HepG2 (cell line): ENCODE measurements around the gene PDS5B. TPM values are rescaled to one million over a fixed set of nuclear protein-coding genes. Genes with fewer than 3 reads are reported as not detected.

Source experiments
- ARID2 ChIP-seq: sonication (generic); formaldehyde crosslinking; IDR thresholded peaks from 2 replicates; pipeline ENCODE4 v1.8.1; 2022; ENCODE audit warnings: mild to moderate bottlenecking, missing genetic modification reagents, borderline replicate concordance
- ATAD3A ChIP-seq: sonication (generic); formaldehyde crosslinking; IDR thresholded peaks from 2 replicates; pipeline ENCODE4 v1.4.0; 2020; ENCODE audit warnings: missing genetic modification reagents
- CEBPG ChIP-seq: IDR thresholded peaks from 2 replicates; pipeline ENCODE4 v1.6.1; 2016
- EZH2 ChIP-seq: conservative IDR thresholded peaks from 2 replicates; pipeline ENCODE4 v1.6.1; 2012; ENCODE audit warnings: mild to moderate bottlenecking, low read depth, low read length, moderate library complexity
- IRX3 ChIP-seq: sonication (generic); formaldehyde crosslinking; IDR thresholded peaks from 2 replicates; pipeline ENCODE4 v1.8.1; 2023; ENCODE audit warnings: mild to moderate bottlenecking, low read depth, missing genetic modification reagents, borderline replicate concordance
- JUN ChIP-seq: sonication (generic); formaldehyde crosslinking; IDR thresholded peaks from 2 replicates; pipeline ENCODE4 v1.4.0; 2020; ENCODE audit warnings: mild to moderate bottlenecking, missing genetic modification reagents
- NFE2L2 ChIP-seq: fragments of 150-350 bp; IDR thresholded peaks from 2 replicates; pipeline ENCODE4 v1.6.1; 2014; ENCODE audit warnings: low read length
- PLRG1 ChIP-seq: fragments of 450-650 bp; conservative IDR thresholded peaks from 2 replicates; pipeline ENCODE4 v1.6.1; 2016
- SALL1 ChIP-seq: sonication (generic); formaldehyde crosslinking; IDR thresholded peaks from 2 replicates; pipeline ENCODE4 v1.8.0; 2022; ENCODE audit warnings: mild to moderate bottlenecking, missing genetic modification reagents
- SMAD1 ChIP-seq: sonication (generic); formaldehyde crosslinking; IDR thresholded peaks from 2 replicates; pipeline ENCODE4 v1.4.0; 2020; ENCODE audit warnings: missing genetic modification reagents, low read depth, mild to moderate bottlenecking, borderline replicate concordance
- SP4 ChIP-seq: sonication (generic); formaldehyde crosslinking; IDR thresholded peaks from 2 replicates; pipeline ENCODE4 v1.8.1; 2023; ENCODE audit warnings: mild to moderate bottlenecking, missing genetic modification reagents
- STAG1 ChIP-seq: sonication (generic); formaldehyde crosslinking; IDR thresholded peaks from 2 replicates; pipeline ENCODE4 v1.4.0; 2020; ENCODE audit warnings: missing genetic modification reagents
- TGIF2 ChIP-seq: IDR thresholded peaks from 2 replicates; pipeline ENCODE4 v1.6.1; 2016; ENCODE audit warnings: control low read depth, missing compliant biosample characterization
- ZBTB42 ChIP-seq: sonication (generic); formaldehyde crosslinking; IDR thresholded peaks from 2 replicates; pipeline ENCODE4 v1.5.0; 2020; ENCODE audit warnings: mild to moderate bottlenecking, missing genetic modification reagents
- ZFP62 ChIP-seq: sonication (generic); formaldehyde crosslinking; IDR thresholded peaks from 2 replicates; pipeline ENCODE4 v1.4.0; 2020; ENCODE audit warnings: missing genetic modification reagents
- ZNF441 ChIP-seq: sonication (generic); formaldehyde crosslinking; IDR thresholded peaks from 2 replicates; pipeline ENCODE4 v1.7.0; 2021; ENCODE audit warnings: missing genetic modification reagents, borderline replicate concordance
- ZNF543 ChIP-seq: sonication (generic); formaldehyde crosslinking; IDR thresholded peaks from 2 replicates; pipeline ENCODE4 v1.4.0; 2020; ENCODE audit warnings: mild to moderate bottlenecking, missing genetic modification reagents
- ZNF746 ChIP-seq: sonication (generic); formaldehyde crosslinking; IDR thresholded peaks from 2 replicates; pipeline ENCODE4 v1.8.0; 2022; ENCODE audit warnings: mild to moderate bottlenecking, missing genetic modification reagents
- ZSCAN29 ChIP-seq: sonication (generic); formaldehyde crosslinking; conservative IDR thresholded peaks from 2 replicates; pipeline ENCODE4 v1.4.0; 2020; ENCODE audit warnings: mild to moderate bottlenecking, missing genetic modification reagents
- polyA plus RNA-seq, 8 experiments: library from polyadenylated mRNA; depleted of rRNA in 3 of 8; stranded (reverse) in 7 of 8; unstranded in 1 of 8; fragments of >200 nt; fragmentation: Illumina TruSeq in 4 of 8; extraction: Trizol in 4 of 8; gene quantifications; 2 replicates each; pipeline versions ENCODE4 v1.2.1 to v1.2.3, GENCODE V29; 2011 to 2016; ENCODE audit warnings: low read depth in 4 of 8, missing spikeins in 1 of 8, mixed read lengths in 1 of 8; ENCODE audit not compliant: insufficient read depth in 1 of 8
- total RNA-seq, 5 experiments: library from RNA; depleted of rRNA; stranded (reverse); fragments of >200 nt; fragmentation: Illumina TruSeq; extraction: Trizol; gene quantifications; 2 replicates each; pipeline ENCODE4 v1.2.3, GENCODE V29; 2016; ENCODE audit warnings: low read depth in 1 of 5
- TF ChIP-seq, protein P1 (sequence below): sonication (generic); formaldehyde crosslinking; IDR thresholded peaks from 2 replicates; pipeline ENCODE4 v1.5.0; 2020; ENCODE audit warnings: mild to moderate bottlenecking, missing genetic modification reagents, borderline replicate concordance
- TF ChIP-seq, protein P2 (sequence below): sonication (generic); formaldehyde crosslinking; IDR thresholded peaks from 2 replicates; pipeline ENCODE4 v1.4.0; 2020; ENCODE audit warnings: low read depth, missing genetic modification reagents
- TF ChIP-seq, protein P3 (sequence below): IDR thresholded peaks from 2 replicates; pipeline ENCODE4 v1.6.1; 2016; ENCODE audit warnings: missing compliant biosample characterization, missing genetic modification reagents, borderline replicate concordance
- TF ChIP-seq, protein P4 (sequence below): IDR thresholded peaks from 2 replicates; pipeline ENCODE4 v1.6.1; 2016

PDS5B gene
- total and polyA plus RNA-seq, 2 of the 13 experiments (the other 11 are each of a cell fraction or from before 2014, with no cell fraction given), result 5.8 to 24.6 TPM

GRCh38 chr13:32587011-32587810, 959 bp downstream of the PDS5B start (continued):
- TF ChIP-seq, protein P1, sequence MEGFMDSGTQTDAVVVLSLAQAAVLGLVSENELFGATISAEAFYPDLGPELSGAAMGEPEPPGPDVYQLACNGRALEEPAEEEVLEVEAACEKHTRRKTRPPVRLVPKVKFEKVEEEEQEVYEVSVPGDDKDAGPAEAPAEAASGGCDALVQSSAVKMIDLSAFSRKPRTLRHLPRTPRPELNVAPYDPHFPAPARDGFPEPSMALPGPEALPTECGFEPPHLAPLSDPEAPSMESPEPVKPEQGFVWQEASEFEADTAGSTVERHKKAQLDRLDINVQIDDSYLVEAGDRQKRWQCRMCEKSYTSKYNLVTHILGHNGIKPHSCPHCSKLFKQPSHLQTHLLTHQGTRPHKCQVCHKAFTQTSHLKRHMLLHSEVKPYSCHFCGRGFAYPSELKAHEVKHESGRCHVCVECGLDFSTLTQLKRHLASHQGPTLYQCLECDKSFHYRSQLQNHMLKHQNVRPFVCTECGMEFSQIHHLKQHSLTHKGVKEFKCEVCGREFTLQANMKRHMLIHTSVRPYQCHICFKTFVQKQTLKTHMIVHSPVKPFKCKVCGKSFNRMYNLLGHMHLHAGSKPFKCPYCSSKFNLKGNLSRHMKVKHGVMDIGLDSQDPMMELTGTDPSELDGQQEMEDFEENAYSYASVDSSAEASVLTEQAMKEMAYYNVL (CRISPR knock-in tag), result no peak
- TF ChIP-seq PLRG1 (no peak), ZSCAN29 (0 out of 2 replicates have a peak, but pooled peaks have one; percentile 43), ZFP62 (CRISPR knock-in tag) (no peak), CEBPG (CRISPR knock-in tag) (0 out of 2 replicates have a peak, but pooled peaks have one; percentile 6), TGIF2 (CRISPR knock-in tag) (0 out of 2 replicates have a peak, but pooled peaks have one; percentile 36), SALL1 (peak; percentile 40; the same call in 1 of the 2 replicates), ZNF441 (CRISPR knock-in tag) (no peak; the same call in 1 of the 2 replicates), ATAD3A (CRISPR knock-in tag) (no peak), STAG1 (CRISPR knock-in tag) (peak; percentile 18; the same call in 1 of the 2 replicates), JUN (no peak), ZNF543 (CRISPR knock-in tag) (no peak), SP4 (CRISPR knock-in tag) (no peak), SMAD1 (CRISPR knock-in tag) (no peak), EZH2 (no peak), ZBTB42 (no peak), ZNF746 (CRISPR knock-in tag) (peak; percentile 58; the same call in 1 of the 2 replicates), ARID2 (CRISPR knock-in tag) (no peak), IRX3 (no peak), NFE2L2 (no peak)
- TF ChIP-seq, protein P2, sequence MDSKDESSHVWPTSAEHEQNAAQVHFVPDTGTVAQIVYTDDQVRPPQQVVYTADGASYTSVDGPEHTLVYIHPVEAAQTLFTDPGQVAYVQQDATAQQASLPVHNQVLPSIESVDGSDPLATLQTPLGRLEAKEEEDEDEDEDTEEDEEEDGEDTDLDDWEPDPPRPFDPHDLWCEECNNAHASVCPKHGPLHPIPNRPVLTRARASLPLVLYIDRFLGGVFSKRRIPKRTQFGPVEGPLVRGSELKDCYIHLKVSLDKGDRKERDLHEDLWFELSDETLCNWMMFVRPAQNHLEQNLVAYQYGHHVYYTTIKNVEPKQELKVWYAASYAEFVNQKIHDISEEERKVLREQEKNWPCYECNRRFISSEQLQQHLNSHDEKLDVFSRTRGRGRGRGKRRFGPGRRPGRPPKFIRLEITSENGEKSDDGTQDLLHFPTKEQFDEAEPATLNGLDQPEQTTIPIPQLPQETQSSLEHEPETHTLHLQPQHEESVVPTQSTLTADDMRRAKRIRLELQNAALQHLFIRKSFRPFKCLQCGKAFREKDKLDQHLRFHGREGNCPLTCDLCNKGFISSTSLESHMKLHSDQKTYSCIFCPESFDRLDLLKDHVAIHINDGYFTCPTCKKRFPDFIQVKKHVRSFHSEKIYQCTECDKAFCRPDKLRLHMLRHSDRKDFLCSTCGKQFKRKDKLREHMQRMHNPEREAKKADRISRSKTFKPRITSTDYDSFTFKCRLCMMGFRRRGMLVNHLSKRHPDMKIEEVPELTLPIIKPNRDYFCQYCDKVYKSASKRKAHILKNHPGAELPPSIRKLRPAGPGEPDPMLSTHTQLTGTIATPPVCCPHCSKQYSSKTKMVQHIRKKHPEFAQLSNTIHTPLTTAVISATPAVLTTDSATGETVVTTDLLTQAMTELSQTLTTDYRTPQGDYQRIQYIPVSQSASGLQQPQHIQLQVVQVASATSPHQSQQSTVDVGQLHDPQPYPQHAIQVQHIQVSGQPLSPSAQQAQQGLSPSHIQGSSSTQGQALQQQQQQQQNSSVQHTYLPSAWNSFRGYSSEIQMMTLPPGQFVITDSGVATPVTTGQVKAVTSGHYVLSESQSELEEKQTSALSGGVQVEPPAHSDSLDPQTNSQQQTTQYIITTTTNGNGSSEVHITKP (CRISPR knock-in tag), result no peak
- TF ChIP-seq, protein P3, sequence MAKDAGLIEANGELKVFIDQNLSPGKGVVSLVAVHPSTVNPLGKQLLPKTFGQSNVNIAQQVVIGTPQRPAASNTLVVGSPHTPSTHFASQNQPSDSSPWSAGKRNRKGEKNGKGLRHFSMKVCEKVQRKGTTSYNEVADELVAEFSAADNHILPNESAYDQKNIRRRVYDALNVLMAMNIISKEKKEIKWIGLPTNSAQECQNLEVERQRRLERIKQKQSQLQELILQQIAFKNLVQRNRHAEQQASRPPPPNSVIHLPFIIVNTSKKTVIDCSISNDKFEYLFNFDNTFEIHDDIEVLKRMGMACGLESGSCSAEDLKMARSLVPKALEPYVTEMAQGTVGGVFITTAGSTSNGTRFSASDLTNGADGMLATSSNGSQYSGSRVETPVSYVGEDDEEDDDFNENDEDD (CRISPR knock-in tag), result no peak
- TF ChIP-seq, protein P4, sequence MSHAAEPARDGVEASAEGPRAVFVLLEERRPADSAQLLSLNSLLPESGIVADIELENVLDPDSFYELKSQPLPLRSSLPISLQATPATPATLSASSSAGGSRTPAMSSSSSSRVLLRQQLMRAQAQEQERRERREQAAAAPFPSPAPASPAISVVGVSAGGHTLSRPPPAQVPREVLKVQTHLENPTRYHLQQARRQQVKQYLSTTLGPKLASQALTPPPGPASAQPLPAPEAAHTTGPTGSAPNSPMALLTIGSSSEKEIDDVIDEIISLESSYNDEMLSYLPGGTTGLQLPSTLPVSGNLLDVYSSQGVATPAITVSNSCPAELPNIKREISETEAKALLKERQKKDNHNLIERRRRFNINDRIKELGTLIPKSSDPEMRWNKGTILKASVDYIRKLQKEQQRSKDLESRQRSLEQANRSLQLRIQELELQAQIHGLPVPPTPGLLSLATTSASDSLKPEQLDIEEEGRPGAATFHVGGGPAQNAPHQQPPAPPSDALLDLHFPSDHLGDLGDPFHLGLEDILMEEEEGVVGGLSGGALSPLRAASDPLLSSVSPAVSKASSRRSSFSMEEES (CRISPR knock-in tag), result no peak
